ENCODE results near the gene SERF2.
A peak's percentile ranks its signal among the peaks of the same experiment; 100 is the strongest.

Gene SERF2

DNA sequence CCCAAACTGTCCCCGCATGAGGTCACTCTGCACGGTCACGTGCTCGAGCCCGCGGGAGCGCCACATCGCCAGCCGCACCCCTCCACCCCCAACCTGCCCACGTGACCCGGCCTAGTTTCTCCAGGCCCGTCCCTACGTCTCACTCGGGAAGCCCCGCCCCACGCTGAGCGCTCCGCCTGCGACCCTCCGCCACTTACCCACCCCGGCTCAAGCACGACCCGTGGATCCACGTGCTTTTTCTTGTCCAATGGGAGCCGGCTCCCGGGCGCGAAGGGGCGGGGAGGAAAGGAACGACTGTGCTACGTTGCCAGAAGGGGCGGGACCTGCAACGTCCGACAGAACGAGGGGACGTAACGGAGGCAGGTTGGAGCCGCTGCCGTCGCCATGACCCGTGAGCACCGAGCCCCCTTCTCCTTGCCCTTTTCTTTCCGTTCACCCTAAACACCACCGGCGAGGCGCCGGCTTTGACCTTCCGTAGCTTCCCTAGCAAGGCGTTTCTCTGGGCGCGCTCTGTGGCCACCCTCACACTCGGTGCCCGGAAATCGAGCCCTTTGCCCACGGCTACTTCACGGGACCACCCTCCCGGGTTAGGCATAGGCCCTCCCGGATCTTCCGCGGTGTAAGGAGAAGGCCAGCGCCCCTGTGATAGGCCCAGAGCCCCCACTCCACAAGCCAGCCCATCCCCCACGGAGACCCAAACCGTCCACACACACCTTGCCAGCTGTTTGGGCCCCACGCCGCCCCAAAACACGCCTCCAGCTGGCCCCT, at the start of gene SERF2:
TSS of gene SERF2 (plus strand) at position 328 of the 768 bp plus-strand sequence. CDS start at position 385, 57 bp downstream.
- DNase-seq, result peak; percentile 95 to 100 (median 98)

DNA sequence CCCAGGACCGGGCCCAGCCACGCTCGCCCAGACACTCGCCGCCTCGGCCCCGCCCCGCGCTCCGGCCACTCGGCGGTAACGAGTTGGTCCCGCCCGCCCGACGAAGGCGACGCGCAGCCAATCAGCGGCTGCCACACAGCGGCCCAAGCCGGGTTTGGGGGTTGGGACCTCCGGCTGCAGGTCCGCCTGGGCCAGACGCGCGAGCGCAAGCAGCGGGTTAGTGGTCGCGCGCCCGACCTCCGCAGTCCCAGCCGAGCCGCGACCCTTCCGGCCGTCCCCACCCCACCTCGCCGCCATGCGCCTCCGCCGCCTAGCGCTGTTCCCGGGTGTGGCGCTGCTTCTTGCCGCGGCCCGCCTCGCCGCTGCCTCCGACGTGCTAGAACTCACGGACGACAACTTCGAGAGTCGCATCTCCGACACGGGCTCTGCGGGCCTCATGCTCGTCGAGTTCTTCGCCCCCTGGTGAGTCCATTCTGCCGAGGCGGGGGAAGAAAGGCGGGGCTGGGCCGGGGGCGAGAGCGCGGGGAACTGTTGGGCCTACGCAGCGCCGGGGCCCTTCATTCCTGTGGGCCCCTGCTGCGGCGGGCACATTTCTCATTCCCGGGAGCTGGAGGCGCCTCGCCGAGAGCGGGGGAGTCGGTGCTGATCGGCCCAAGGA, 45.7 kb upstream of the SERF2 start, which contains the start of gene PDIA3:
TSS of gene PDIA3 (plus strand) at position 194 of the 658 bp plus-strand sequence. CDS start at position 296, 102 bp downstream.
- DNase-seq, result peak; percentile 64 to 86 (median 76)

DNA sequence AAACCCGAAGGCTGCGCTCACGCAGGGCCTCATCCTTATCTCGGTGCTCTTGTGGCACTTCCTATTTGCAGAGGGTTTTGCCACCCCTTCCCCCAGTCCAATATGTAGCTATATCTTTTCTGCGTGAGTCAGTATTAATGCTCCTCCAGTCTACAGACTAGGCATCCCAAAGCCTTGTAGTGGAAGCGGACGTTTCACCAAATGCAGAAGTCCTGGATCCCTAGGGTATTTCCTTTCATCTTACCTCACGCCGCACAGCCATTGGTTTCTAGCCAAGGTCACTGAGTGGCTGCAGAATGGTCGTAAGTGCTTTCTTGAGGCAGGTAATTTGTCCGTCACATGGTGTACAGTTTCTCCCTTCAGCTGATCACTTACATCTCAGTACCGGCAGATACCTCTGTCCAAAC, 45.2 kb upstream of the SERF2 start:
- peak in 2 of 6 experiments; percentile 24 to 44 for DNase-seq

DNA sequence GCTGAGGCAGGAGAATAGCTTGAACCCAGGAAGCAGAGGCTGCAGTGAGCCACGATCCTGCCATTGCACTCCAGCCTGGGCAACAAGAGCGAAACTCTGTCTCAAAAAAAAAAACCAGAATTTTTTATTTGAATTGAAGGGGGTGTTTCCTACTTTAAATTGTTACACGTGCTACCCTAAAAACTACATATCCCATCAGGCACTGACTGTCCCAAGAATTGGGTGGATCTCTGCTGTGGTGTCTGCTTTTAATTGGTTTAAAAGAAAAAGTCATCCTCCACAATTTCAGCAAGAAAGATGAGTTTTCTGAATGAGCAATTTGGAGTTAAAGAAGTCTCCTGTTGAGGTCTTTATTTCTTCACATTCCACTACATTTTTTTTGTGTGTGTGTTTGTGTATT, 43.7 kb upstream of the SERF2 start:
- peak in 4 of 6 experiments; percentile 8 to 62 (median 48) for DNase-seq

DNA sequence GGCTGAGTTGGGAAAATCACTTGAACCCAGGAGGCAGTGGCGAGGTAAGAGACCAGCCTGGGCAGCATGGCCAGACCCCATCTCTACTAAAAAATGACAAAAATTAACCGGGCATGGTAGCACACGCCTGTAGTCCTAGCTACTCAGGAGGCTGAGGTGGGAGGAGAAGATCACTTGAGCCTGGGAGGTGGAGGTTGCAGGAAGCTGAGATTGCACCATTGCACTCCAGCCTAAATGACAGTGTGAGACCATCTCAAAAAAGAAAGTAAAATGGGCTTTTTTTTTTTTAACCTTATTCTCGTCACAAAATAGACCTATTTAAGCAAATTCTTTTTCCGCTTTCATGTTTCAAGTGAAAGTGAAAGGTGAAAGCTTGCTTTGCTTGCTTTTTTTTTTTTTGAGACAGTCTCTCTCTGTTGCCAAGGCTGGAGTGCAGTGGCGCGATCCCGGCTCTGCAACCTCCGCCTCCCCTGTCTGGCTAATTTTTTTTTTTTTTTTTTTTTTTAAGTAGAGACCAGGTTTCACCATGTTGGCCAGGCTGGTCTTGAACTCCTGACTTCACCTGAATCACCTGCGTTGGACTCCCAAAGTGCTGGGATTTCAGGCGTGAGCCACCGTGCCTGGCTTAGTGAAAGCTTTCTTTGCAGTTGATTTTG, 42.3 kb upstream of the SERF2 start:
- DNase-seq, result peak; percentile 6 to 82 (median 62)

DNA sequence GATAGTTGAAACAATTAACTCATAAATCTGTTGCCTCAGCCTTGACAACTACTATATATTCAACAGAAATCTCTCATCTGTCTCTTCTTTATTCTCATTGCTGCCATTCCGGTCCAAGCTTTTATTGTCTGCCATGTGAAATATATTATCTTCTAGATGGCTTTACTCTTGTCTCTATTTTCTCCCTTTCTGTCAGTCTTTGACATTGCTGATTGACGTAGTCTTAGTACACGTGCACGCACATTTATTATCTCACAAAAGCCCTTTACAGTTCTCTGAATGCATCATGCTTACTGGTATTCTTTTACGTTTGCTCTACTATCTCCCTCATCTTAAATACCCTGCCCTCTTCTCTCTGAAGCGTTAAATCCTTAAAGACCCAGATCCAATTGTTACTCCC, 40.2 kb upstream of the SERF2 start:
- DNase-seq, result no peak

DNA sequence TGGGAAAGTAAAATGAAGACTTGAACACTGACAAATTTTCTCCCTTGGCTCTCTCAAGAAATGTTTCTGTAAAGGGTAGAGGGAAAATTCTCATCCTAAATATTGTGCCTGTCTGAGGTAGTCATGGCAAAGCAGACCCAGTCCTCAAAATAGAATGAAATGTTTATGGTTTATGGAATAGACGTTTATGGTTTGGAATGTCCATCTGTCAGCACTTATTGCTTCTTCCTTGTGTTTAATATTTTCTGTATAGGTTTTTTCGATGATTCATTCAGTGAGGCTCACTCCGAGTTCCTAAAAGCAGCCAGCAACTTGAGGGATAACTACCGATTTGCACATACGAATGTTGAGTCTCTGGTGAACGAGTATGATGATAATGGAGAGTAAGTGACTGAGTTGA, 29.3 kb upstream of the SERF2 start:
- no peak for DNase-seq

DNA sequence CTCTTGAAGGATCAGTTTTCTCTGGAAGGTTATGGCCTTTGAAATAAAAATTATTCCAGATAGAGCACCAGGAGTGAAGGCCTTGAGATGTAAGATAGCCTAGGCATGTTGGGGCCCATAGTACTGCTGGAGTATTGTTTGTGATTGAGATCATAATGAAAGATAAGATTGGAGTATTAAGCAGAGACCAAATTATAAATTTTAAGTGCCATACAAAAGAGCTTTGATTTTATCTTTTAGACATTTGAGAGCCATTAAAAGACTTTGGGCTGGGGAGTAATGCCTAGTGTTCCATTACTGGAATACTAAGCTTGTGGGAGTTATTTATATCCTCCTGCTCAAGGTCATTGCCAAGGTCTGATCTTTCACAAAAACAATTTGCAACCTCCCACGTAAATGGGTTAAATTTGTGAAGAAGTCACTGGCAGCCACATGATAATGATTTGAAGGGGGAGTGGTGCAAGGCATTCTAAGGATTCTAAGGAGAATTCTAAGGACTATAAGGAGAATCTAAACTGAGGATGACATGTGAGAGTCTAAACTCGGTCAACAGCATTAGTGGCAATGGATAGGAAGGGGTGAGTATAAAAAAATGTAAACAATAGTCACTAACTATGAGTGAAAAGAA, 28.2 kb upstream of the SERF2 start:
- no peak for DNase-seq

DNA sequence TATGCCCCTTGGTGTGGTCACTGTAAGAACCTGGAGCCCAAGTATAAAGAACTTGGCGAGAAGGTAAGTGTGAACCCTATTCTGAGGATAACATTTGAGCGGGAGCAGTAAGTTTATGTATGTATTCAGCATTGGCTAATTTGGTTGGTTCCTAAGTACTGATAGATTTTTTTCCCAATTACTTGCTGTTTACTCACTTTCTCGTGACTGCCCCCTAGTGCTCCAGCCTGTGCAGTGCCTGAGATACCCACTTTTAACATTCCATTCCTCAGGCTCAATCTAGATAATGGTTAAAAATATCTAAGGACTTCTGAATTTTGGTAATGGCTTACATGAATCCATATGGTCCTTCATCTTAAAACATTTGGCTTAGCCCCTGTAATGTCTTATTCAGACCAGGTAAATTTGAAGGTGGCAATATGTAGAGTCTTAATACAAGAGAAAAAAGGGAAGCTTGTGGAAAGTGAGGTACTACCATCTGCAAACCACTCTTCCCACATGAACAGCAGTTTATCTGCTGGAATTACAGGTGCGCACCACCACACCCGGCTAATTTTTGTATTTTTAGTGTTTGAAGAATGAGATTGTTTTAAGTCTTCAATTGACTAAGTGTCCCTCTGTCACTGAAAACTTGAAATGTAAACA, 22.4 kb upstream of the SERF2 start:
- peak; percentile 19 to 54 (median 38) for DNase-seq

DNA sequence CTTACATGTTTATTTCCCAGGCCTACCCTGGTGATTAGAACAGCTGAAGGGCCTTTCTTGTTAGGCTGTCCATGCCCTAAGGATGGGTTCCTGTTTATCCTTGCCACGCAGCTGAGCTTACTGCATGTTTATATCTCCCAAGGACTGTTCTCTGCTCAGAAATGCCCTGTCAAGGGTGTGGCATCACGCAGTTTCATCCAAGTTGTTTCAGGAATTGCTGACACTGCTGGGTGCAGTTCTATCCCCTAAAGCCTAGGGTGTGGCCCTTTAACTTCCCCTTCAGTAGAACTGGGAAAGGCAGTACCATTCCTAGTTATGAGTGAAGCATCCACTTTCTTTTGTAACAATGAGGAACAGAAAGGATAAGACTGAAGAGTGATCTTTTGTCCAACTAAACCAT, 20.3 kb upstream of the SERF2 start:
- no peak for DNase-seq

DNA sequence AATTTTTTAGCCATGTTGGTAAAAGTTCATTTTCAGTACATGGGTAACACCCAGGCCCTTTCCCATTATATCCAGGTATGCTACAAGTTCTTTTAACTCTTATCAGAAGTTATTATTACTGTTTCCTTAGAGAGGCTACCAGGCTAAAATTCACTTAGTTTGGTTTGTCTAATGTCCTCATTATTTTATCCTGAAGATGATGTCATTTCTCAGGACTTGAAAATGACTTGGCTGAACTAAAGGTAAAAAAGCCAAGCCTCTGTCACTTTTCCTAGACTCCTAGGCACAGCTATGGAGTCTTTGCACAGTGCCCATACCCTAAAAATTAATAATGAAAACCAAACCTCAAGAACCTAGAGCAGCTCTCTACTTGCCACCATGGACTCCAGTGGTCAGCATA, 19.5 kb upstream of the SERF2 start:
- no peak for DNase-seq

DNA sequence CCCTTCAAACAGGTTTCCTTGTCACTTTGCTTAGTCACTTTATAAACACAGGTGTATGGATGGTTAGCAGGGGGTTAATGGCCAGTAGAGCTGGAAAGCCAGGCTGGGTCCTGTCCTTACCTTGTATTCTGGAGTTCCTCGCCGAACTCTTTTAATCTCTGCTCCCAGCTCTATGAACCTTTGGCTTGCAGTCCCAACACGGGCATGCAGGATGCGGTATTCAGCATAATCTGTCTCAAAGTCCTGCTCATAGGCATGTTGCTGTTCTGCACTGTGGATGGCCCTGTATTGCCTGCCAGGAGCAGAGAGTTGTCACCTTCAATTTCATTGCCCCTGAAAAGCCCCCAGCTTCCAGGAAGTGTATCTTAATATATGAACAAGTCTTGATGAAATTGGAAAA, 18.1 kb upstream of the SERF2 start:
- no peak for DNase-seq

DNA sequence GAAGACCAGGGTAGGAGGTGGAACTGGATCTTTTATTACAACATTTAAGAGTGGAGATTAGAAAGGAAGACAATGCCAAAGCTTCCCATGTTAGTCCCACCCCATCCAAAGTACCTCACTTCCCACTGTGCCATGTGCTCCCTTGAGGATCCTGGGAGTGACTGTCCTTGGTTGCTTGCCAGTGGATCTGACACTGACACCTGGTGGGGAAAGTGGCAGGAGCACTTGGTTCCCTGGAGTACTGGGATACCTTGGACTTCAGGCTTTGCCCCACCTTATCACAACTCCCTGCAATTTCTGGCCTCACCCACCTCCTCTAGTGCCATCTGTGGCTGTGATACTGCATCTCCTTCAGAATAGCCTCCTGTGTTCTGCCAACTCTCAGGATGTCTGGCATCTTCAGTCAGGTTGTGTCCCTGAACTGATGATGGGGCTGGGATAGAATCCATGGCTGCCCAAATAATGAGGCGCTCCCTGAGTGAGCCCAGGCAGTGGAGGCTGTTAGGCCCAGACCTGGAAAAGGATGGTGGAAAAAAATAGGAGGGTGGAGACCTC, 16.6 kb upstream of the SERF2 start:
- no peak for DNase-seq

DNA sequence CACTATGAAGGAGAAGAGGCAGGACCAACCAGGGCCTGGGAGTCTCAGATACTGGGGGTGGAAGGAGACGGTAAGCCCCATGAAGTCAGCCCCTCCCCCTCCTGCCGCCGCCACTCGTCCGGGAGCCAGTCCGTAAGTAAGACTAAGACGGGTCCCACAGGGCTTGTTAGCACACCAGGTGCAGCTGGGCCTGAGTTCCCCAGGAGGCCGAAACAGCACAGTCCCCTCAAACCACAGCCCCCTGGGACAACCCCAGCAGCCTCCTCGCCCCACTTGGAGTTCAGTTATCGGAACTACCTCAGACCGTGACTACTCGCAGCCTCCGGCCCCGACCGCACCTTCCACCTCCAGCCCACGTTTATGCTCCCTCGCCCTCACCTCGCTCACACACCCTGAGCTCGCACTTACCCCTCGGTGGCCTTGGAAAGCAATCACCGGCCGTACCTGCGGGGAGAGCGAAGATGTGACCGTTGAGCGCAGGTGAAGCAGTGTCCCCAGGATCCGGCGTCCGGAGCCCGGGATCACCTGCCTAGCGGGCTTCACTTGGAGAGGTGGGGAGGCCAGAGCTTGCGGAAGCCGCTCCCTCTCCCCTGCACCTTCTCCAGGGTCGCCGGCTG, 15.9 kb upstream of the SERF2 start:
- peak in 3 of 6 experiments; percentile 15 to 32 (median 21) for DNase-seq

DNA sequence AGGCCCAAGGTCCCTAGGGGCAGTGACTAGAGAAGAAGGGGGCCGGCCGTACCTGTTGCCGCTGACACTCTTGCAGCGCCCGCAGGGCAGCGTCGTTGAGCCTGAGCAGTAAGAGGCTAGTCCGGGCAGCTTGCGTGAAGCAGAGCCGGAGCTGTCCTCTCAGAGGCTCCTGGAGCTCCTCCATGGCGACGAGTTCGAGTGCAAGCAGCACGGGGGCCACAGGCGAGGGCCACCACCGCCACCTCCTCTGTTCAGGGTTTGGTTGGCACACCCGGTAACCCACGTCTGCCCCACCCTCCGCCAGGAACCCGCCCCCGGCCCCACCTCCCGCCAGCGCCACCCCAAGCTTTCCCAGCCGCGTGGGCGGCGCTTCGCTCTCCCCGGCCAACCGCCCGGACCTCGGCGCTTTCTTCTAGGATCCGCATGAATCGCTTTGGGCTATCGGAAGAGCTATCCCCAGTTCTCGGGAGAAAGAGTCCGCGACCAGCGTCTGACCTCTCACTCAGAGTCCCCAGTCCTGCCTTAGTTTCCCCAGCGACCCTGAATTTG, 15.3 kb upstream of the SERF2 start, which contains the start of gene ELL3:
TSS of gene ELL3 (minus strand) at position 249 of the 549 bp plus-strand sequence. CDS start at position 184, 65 bp downstream.
- peak; percentile 69 to 86 (median 80) for DNase-seq

DNA sequence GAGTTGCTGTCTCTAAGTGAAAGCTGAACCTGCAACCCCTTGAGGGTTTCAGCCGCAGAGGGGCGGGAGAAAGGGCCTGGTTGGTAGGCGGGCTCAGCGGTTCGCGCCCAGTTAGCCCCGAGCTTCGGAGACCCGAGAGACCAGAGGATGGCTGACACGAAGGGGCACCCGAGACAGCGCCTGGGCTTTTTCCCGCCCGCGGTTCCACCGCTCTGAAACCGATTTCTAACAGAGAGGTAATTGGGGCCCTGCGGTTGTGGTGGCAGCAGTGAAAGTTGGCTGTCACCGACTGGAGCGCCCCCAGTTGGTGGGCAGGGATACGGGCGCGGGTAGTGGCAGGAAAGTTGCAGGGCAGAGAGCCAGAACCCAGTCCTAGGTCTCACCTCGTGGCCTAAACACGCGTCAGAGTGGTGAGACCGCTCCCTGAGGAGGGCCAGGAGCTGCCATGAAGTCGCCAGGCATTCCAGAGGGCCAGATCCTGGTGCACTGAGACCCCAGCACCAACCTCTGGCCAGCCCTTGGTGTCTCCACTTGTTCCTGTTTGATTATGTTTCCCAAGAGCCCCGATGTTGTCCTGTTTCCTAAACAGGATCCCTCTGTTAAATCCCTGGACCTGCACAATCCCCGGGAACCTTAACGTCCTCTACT, 14.7 kb upstream of the SERF2 start:
- peak; percentile 74 to 89 (median 82) for DNase-seq

DNA sequence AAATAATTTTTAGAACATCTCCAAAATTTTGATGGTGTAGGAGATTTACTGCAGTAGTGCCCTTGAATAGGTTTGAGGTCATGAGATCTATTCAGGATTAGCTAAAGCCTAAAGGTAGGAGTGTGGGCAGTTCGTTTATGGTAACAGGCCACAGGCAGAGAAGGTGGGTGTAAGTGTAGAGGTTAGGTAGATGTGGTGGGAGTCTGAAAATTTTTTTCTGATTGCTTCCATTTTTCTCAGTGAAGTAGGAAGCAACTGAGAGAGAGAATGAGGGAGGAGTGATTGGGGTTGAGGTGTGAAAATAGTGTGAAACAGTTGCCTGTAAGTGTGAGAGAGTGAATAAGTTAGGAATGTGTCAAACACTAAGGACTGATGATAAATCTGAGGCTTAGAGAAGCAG, 13.1 kb upstream of the SERF2 start:
- DNase-seq, result no peak

DNA sequence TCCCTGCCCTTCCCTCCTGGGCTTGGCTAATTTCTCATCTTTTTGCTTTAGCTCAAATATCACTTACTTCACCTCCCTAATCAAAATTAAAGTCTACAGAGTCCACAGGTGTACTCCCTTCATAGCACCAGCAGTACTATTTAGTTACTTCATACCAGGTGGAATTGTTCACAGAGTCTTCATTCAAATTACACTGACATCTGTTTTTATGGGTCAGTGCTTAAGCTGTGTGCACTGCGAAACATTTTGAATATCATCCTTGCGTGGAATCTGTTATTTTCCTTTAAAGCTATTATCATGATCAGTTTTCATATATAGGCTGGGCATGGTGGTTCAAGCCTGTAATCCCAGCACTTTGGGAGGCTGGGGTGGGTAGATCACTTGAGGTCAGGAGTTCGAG, 2.7 kb upstream of the SERF2 start:
- no peak for DNase-seq

DNA sequence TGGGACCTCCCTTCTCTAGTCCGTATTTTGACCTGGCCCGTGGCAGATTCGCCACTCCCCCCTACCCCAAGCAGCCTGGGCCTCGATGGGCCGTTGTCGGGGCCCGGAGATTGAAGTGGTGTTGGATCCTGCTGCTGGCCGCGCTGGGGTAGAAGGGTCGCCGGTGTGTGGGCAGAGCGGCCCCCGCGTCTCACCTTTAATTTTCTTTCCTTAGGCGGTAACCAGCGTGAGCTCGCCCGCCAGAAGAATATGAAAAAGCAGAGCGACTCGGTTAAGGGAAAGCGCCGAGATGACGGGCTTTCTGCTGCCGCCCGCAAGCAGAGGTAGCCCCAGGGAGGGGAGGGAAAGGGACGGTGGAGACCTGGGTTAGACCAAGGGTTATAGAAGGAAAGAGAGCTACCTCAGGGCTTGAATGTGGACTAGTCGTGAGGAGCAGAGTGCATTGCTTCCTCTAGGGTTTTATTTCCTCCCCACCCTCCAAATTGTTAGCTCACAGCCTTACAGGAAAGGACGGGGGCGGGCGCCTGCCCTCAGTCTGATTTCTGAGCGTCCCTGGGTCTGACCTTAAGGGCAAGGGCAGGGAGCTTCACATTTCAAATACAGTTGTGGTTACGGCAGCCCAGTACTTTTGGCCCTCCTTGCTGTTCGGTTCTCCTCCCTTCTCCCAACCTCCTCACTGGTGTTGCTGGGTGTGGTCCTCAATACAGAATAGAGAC, 799 bp downstream of the SERF2 start:
- DNase-seq, result peak in 4 of 6 experiments; percentile 8 to 41 (median 16)

DNA sequence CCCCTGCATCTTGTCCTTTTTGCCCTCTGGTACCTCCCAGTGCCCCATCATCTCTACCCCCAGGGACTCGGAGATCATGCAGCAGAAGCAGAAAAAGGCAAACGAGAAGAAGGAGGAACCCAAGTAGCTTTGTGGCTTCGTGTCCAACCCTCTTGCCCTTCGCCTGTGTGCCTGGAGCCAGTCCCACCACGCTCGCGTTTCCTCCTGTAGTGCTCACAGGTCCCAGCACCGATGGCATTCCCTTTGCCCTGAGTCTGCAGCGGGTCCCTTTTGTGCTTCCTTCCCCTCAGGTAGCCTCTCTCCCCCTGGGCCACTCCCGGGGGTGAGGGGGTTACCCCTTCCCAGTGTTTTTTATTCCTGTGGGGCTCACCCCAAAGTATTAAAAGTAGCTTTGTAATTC, 1.5 kb downstream of the SERF2 start:
- DNase-seq, result no peak

All from stimulated activated naive CD4-positive, alpha-beta T cell (primary cell).